A549 (cell line): ENCODE data around the gene GSTM5. TPM values are rescaled to one million over a fixed set of nuclear protein-coding genes. Genes with fewer than 3 reads are reported as not detected.

ENCODE experiments used
- ATAC-seq, 2 experiments: fragments of 200-7000 bp in 1 of 2; fragments of >200 bp in 1 of 2; cut with Nextera tagmentation in 1 of 2; cut with Tn5 transposase in 1 of 2; 3 replicates each; pipeline versions ENCODE4 v1.8.0 to v1.9.1; 2018 to 2020; ENCODE audit warnings: mild to moderate bottlenecking in 1 of 2, moderate library complexity in 1 of 2
- CTCF ChIA-PET: fragments of 300-600 bp; sonication (Branson Sonifier 250); formaldehyde crosslinking; extraction: SDS; loops from one replicate; lab custom pipeline; 2021; ENCODE audit warnings: antibody characterized with exemption, inconsistent platforms; lab: Yijun Ruan, JAX
- POLR2A ChIA-PET: fragments of 350-600 bp; formaldehyde crosslinking; extraction: SDS; loops from one replicate; lab custom pipeline; 2021; ENCODE audit warnings: antibody characterized with exemption, inconsistent platforms; lab: Yijun Ruan, JAX
- DNase-seq, 2 experiments: peaks; one replicate each; pipeline versions ENCODE4 v3.0.0 to v3.0.0-alpha.2; 2011 to 2016; ENCODE audit warnings: low read depth in 1 of 2, low spot score in 1 of 2
- FAIRE-seq: peaks from 2 replicates; lab custom pipeline; 2011; peaks lifted over from hg19 to GRCh38; lab: Jason Lieb, UNC
- H3K27ac ChIP-seq, 2 experiments: fragments of >200 bp; sonication (Bioruptor Twin); formaldehyde crosslinking; 3 replicates each; pipeline ENCODE4 v1.5.1; 2016 to 2017
- H3K4me1 ChIP-seq: fragments of >200 bp; sonication (Bioruptor Twin); formaldehyde crosslinking; 3 replicates; pipeline ENCODE4 v1.6.1; 2016
- H3K4me2 ChIP-seq: fragments of >200 bp; sonication (Bioruptor Twin); formaldehyde crosslinking; 3 replicates; pipeline ENCODE4 v1.6.1; 2016
- H3K4me3 ChIP-seq: fragments of >200 bp; sonication (Bioruptor Twin); formaldehyde crosslinking; 3 replicates; pipeline ENCODE4 v1.5.1; 2016
- H3K9me3 ChIP-seq: fragments of >200 bp; sonication (Bioruptor Twin); formaldehyde crosslinking; 3 replicates; pipeline ENCODE4 v1.6.1; 2016
- ATOH8 ChIP-seq: fragments of 250-450 bp; sonication (Bioruptor Pico); IDR thresholded peaks from 2 replicates; pipeline ENCODE4 v1.5.0; 2020; ENCODE audit warnings: low read depth, mild to moderate bottlenecking, moderate library complexity
- CBX8 ChIP-seq: fragments of 200-600 bp; sonication (generic); IDR thresholded peaks from 2 replicates; pipeline ENCODE4 v1.6.1; 2016
- CHD4 ChIP-seq: fragments of 200-600 bp; sonication (generic); IDR thresholded peaks from 2 replicates; pipeline ENCODE4 v1.6.1; 2016; ENCODE audit warnings: antibody characterized with exemption, mild to moderate bottlenecking, borderline replicate concordance
- CTCF ChIP-seq: fragments of >200 bp; sonication (Bioruptor Twin); formaldehyde crosslinking; IDR thresholded peaks from 3 replicates; pipeline ENCODE4 v1.5.1; 2016
- FOSL2 ChIP-seq, 2 experiments: fragments of 450-650 bp in 1 of 2; fragments of >200 bp in 1 of 2; sonication (Bioruptor Twin) in 1 of 2; formaldehyde crosslinking; IDR thresholded peaks; 2 replicates each; pipeline versions ENCODE4 v1.5.0 to v1.6.1; 2016 to 2020; ENCODE audit warnings: mild to moderate bottlenecking in 1 of 2, moderate library complexity in 1 of 2
- FOXS1 ChIP-seq: fragments of 250-450 bp; sonication (Bioruptor Pico); IDR thresholded peaks from 2 replicates; pipeline ENCODE4 v1.5.0; 2020; ENCODE audit warnings: mild to moderate bottlenecking, moderate library complexity
- JUN ChIP-seq, 2 experiments: fragments of >200 bp; sonication (Bioruptor Twin); formaldehyde crosslinking; IDR thresholded peaks; 2 replicates in 1 of 2; 3 replicates in 1 of 2; pipeline ENCODE4 v1.6.1; 2016 to 2017
- MAFK ChIP-seq: fragments of 450-650 bp; IDR thresholded peaks from 2 replicates; pipeline ENCODE4 v1.6.1; 2014; ENCODE audit not compliant: partially characterized antibody
- NFE2L2 ChIP-seq: fragments of 150-350 bp; conservative IDR thresholded peaks from 2 replicates; pipeline ENCODE4 v1.6.1; 2014; ENCODE audit warnings: low read length
- PBX3 ChIP-seq: IDR thresholded peaks from 2 replicates; pipeline ENCODE4 v1.6.1; 2012
- POLR2A ChIP-seq: IDR thresholded peaks from 2 replicates; pipeline ENCODE4 v1.6.1; 2012; ENCODE audit warnings: mild to moderate bottlenecking, low read length
- RAD21 ChIP-seq, 2 experiments: fragments of >200 bp in 1 of 2; sonication (Bioruptor Twin) in 1 of 2; formaldehyde crosslinking in 1 of 2; IDR thresholded peaks in 1 of 2; conservative IDR thresholded peaks in 1 of 2; 2 replicates in 1 of 2; 3 replicates in 1 of 2; pipeline ENCODE4 v1.6.1; 2012 to 2018; ENCODE audit warnings: inconsistent platforms in 1 of 2
- RCOR1 ChIP-seq: fragments of 150-350 bp; IDR thresholded peaks from 2 replicates; pipeline ENCODE4 v1.6.1; 2014; ENCODE audit warnings: antibody characterized with exemption, low read length, low read depth
- SMC3 ChIP-seq: fragments of >200 bp; sonication (Bioruptor Twin); formaldehyde crosslinking; IDR thresholded peaks from 3 replicates; pipeline ENCODE4 v1.6.1; 2018; ENCODE audit warnings: inconsistent platforms
- ZC3H11A ChIP-seq: fragments of 450-650 bp; IDR thresholded peaks from 2 replicates; pipeline ENCODE4 v1.6.1; 2014; ENCODE audit warnings: antibody characterized with exemption, mild to moderate bottlenecking
- ZNF302 ChIP-seq: fragments of 250-450 bp; sonication (Bioruptor Pico); IDR thresholded peaks from 2 replicates; pipeline ENCODE4 v1.9.0; 2021; ENCODE audit warnings: inconsistent platforms, mild to moderate bottlenecking, moderate library complexity
- ZSCAN20 ChIP-seq: fragments of 250-450 bp; sonication (Bioruptor Pico); IDR thresholded peaks from 2 replicates; pipeline ENCODE4 v1.8.0; 2022; ENCODE audit warnings: mild to moderate bottlenecking, moderate library complexity
- WGBS: methylation state at CpG from one replicate; pipeline ENCODE4 v1.1.6; 2017; ENCODE audit errors: missing lambda C conversion rate; 5-methylcytosine and 5-hydroxymethylcytosine counted together
- polyA plus RNA-seq, 4 experiments: library from polyadenylated mRNA; depleted of rRNA in 3 of 4; stranded (reverse); fragments of >200 nt; fragmentation: RNase III in 1 of 4; extraction: RNeasy Plus Mini Kit Qiagen cat#74134 plus additional on column Dnase treatment in 1 of 4; gene quantifications; 2 replicates in 3 of 4; 3 replicates in 1 of 4; pipeline ENCODE4 v1.2.3, GENCODE V29; 2011 to 2017

Gene GSTM5
- polyA plus RNA-seq, 2 of the 4 experiments (the other 2 are of a cell fraction), result not detected

GRCh38 chr1:109718495-109718894, 6.4 kb downstream of the GSTM5 start:
- FAIRE-seq (no peak), ATAC-seq (peak; percentile 66 to 80; a peak in 4 of 6 replicates), DNase-seq (peak; percentile 17 to 66)
- Histone ChIP-seq H3K4me1 (peaks cover 14% of the 10 kb centered on the region; the same call in 2 of the 3 replicates), H3K9me3 (no peaks in the 10 kb centered on the region), H3K4me2 (no peak overlapping the region), H3K4me3 (no peak overlapping the region)
- ChIA-PET CTCF (interaction anchor here (1.0 to 3.2 kb wide), 2 partner anchors 32 to 55 kb away, joined by 3 to 13 read pairs; no protein-coding TSS in a partner anchor), POLR2A (no interaction called here)
- 85% methylated on average over 2 of the region's 2 CpGs for WGBS
- no peak for TF ChIP-seq JUN (IDR thresholded peaks at IDR 0.05)
- 0 out of 3 replicates have a peak, but pooled peaks have one; percentile 15 for TF ChIP-seq SMC3
- no peak for TF ChIP-seq ZNF302 (CRISPR knock-in tag)
- no peak for TF ChIP-seq PBX3
- peak in 1 of 2 experiments; percentile 52; a peak in 4 of 5 replicates for TF ChIP-seq RAD21 (conservative IDR thresholded peaks at IDR 0.05 in 1 of 2, IDR thresholded peaks at IDR 0.05 in 1 of 2)
- TF ChIP-seq POLR2A, result no peak
- no peak for TF ChIP-seq ZC3H11A
- no peak for TF ChIP-seq ZSCAN20 (CRISPR knock-in tag)
- TF ChIP-seq CBX8, result no peak
- peak; percentile 25; the same call in 1 of the 3 replicates for TF ChIP-seq CTCF
- TF ChIP-seq, all 56 proteins: peak for 3
- peak overlapping the region; percentile 63 to 85 for H3K27ac ChIP-seq

GRCh38 chr1:109719337-109719837, 7.3 kb downstream of the GSTM5 start:
- peaks cover 14% of the 10 kb centered on the region; the same call in 2 of the 3 replicates for H3K4me1 ChIP-seq
- WGBS, result 46% methylated on average over 5 of the region's 5 CpGs
- ATAC-seq (peak in 1 of 2 experiments; percentile 35; a peak in 2 of 6 replicates), FAIRE-seq (no peak), DNase-seq (peak in 1 of 2 experiments; percentile 24)
- no peak for TF ChIP-seq FOSL2 (IDR thresholded peaks at IDR 0.05)
- TF ChIP-seq FOSL2 (CRISPR knock-in tag; IDR thresholded peaks at IDR 0.05), result peak; percentile 75
- 0 out of 2 replicates have a peak, but pooled peaks have one; percentile 40 for TF ChIP-seq ATOH8
- TF ChIP-seq CHD4, result no peak
- peak; percentile 96 for TF ChIP-seq NFE2L2
- no peak for TF ChIP-seq PBX3
- peak; percentile 62 for TF ChIP-seq FOXS1 (CRISPR knock-in tag)
- TF ChIP-seq MAFK, result peak; percentile 97
- no peak for TF ChIP-seq RCOR1
- H3K27ac ChIP-seq, result peak overlapping the region; percentile 63 to 85
- POLR2A ChIA-PET, result no interaction called here
- no peaks in the 10 kb centered on the region for H3K9me3 ChIP-seq
- H3K4me3 ChIP-seq, result no peak overlapping the region
- CTCF ChIA-PET, result interaction anchor here (1.0 to 1.2 kb wide), 2 partner anchors 31 to 173 kb away, joined by 3 read pairs; no protein-coding TSS in a partner anchor
- H3K4me2 ChIP-seq, result 0 out of 3 replicates have a peak overlapping the region, but pooled peaks have one; percentile 14
